ENCODE results near the gene ITGBL1.

Gene ITGBL1

DNA sequence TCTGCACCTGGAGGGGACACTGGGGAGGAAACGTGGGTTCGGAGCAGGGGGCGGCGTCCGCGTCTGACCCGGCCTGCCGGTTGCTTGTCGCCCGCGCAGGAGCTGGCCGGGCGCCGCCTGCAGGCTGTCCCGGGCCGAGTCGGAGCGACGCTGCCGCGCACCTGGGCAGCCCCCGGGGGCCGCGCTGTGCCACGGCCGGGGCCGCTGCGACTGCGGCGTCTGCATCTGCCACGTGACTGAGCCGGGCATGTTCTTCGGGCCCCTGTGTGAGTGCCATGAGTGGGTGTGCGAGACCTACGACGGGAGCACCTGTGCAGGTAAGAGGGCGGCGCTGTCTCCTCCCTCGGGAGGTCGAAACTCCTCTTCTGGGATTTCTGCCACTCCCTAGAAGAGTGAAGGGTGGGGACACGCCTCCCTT is 1.3 kb downstream of the ITGBL1 start:
- DNase-seq = no peak

DNA sequence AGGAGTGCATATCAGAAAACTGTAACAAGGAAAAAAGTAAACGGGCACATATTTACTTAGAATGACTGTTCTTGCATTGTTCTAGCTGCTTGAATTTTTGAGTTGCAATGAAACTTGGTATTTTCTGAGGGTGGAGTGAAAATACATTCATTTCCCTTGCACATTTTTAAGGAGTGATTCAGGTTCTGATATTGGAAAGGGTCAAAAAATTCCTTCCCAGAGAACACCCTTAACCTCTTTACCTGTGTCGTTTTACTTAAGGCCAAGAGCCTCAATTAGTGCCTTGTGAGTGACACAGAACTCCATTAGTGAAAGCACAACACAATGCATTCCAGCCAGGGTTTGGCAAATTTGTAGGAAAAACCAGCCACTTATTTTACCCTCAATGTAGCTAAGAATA is 2.3 kb downstream of the ITGBL1 start:
- DNase-seq = no peak

DNA sequence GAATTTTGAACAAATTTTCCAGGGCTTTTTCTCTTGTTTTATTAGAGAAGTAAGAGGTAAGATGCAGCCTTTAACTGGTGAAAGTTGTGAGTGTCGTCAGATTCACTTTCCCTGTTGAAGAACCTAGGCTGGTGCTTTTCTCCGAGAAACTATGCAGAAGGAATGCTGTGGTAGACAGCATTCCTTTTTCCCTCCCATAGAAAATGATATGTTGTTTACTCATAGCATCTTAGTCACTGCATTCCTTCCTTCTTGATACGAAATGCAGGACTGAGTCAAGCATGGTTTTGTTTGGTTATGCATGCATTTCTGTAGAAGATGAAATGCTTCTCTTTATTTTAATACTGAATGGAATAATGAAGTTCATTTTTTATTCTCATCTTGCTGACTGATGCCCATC is 3.4 kb downstream of the ITGBL1 start:
- no peak for DNase-seq

DNA sequence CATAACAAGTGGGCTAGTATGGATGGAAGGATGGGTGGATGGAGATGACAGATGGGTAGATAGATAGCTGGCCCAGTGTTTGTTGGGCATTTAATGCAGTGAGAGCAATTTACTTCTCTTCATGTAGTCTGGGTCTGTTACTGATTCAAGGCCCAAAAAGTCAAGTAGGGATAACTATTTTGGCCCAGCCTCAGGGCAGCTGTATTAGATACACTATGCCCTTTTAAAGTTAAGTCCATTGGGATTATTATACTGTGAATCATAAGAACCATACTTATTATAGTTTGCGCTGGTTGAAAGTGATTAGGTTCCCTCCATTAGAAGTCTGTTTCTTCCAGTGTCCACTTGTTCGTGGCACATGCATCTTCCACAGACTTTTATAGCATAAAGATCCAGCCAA is 4.7 kb downstream of the ITGBL1 start:
- no peak for DNase-seq

DNA sequence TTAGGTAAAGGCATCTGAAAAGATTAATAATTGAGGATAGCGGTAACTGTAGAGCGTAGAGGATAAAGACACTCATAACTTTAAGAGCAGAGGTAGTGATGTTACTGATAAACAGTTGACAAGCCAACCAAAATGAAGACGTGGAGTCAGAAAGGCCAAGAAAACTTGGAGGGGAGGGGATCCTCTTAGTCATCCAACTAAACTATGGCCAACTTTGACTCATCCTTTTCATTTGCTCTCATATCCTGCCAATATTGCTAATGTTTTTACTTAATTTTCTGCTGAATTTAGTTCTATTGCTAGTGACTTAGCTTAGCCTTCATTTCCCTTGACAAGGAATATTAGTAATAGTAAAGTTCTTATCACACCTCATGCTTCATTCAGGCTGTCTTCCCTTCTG is 13.4 kb downstream of the ITGBL1 start:
- no peak for DNase-seq

DNA sequence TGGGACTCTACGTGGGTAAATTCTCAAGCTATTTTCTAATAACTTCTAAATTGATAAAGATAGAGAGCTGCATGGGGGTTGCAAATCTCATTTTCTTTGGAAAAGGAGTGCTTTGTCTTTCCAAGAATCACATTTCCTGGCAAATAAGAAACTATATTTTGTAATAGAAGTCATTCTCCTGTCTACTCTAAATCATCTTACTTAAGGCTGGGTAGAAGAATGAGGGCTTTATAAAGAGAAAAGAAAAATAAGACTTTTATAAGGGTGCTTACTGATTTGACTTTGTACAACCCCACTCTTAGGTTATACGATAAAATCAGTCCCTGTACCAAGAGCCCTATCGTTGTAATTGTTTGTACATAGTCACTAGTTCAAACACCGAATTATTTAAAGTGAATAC is 14.9 kb downstream of the ITGBL1 start:
- no peak for DNase-seq

DNA sequence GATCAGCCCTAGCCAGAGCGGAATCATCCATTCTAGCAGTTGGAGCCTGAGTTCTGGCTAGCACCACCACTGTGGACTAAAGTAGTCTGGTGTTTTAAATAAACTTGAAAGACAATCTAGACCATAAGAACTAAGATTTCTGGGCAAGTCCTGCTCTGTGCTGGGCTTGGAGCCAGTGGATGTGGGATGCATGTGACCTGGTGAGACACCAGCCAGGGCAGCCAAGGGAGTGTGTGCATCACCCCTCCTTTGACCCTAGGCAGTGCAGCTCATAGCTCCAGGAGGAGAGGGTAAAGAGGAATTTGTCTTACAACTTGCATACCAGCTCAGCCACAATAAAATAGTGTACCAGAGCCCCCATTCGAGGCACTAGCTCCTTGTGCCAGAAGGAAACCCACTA is 21.0 kb downstream of the ITGBL1 start:
- no peak for DNase-seq

DNA sequence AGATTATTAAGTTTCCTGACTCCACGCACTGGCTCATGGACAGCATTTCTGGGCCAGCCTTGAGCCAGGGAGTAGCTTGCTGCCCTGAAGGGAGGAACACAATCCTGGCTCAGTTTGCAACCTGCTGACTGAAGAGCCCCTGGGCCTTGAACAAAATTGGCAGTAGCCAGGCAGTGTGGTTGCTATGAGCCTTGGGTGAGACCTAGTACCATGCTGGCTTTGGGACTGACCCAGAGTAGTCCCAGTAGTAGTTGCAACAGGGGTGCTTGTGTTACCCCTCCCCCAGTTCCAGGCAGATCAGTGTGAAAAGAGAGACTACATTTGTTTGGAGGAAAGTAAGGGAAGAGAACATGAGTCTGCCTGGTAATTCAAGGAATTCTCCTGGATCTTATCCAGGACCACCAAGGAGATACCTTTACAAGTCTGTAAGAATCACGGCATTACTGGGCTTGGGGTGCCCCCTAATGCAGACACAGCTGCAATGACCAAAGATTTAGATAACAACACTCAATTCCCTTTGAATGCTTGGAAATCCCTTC is 22.0 kb downstream of the ITGBL1 start:
- DNase-seq = no peak

DNA sequence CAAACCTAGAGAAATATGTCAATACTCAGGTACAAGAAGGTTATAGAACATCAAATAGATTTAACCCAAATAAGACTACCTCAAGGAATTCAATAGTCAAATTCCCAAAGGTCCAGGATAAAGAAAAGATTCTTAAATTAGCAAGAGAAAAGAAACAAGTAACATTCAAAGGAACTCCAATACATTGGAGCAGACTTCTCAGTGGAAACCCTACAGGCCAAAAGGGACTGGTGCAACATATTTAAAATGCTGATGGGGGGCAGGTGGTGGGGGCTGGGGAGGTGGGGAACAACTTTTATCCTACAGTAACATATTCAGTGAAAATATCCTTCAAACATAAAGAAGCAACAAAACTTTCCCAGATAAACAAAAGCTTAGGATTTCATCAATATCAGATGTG is 23.1 kb downstream of the ITGBL1 start:
- no peak for DNase-seq

DNA sequence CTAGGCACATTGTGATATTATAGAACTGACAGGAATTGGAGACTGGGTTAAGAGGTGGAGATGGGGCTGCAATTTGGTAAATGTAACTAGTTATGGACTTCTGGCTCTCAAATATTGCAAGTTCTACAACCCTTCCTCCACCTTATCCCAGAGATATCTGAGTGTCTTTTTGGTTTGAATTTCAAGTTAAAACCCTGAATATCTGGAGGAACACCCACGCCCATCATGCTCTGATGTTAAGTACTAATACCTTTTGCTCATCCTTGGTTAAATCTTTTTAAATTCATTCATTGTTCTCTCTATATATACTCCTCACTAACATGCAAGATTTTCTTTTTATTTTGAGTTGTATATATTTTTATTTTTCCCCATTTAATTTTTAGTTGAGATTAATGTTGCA is 28.9 kb downstream of the ITGBL1 start:
- no peak for DNase-seq

DNA sequence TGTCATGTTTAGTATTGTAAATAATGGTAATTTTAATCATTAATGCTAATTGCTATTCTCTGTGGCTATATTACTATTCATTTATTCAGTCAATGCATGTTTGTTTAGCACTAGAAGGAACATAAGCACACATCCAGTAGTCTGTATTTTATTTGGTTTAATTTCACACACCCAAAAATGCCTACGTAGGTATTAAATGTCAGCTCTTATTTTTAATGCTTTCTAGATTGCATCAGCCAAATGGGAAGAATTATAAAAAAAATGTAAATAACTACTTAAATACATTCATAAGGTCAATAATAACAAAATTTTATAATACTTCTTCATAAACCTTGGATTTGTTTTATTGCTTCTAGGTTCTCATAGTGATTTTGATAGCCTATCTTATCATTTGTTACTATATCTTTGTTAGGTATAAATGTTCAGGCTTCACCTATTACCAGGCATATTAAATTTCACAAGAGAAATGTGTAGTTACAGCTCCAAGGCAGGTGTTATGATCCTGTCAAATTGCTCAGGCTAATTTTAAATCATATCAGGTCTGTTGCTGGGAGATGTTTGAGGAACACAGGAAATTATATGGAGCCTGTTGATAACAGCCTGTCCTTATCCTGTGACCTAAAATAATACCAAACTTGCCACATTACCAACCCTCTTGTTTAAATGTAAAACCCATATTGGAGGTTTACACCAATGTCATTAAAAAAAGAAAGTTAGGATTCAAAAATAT is 34.4 kb downstream of the ITGBL1 start:
- DNase-seq = no peak

DNA sequence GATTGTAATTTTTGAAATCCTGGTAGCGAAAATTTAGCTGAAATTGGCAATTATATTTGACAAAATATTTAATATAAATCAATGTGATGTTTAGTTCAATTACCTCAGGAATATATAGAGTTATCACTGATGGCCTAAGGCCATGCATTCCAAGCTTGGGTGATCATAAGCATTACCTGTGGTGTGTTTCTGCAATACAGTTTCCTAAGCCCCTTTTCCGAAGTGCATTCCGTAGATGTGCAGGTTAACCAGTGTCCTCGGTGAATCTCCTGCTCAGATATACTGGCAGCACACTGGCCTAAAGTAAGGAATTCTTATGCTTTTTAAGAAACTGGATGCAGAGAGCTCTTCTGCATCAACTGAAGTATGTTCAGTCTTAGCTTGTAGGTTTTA is 35.0 kb downstream of the ITGBL1 start:
- no peak for DNase-seq

DNA sequence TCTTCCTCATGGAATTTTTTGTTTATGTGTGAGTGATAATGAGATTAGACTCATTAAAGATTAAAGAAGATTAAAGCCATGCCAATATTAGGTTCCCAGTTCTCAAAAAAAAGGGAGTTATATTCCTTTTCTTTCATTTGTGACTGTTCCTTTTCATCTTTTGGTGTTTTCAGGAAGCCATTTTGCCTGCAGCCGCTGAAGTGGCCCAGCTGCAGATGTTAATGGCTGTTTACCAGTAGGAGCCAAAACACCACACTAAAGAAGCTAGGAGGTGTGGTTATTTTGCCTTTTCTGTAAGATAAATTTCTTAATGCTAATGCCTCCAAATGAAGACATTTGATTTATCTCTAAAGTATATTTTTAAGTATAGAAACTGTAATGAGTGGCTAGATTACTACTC is 36.3 kb downstream of the ITGBL1 start:
- DNase-seq = no peak

DNA sequence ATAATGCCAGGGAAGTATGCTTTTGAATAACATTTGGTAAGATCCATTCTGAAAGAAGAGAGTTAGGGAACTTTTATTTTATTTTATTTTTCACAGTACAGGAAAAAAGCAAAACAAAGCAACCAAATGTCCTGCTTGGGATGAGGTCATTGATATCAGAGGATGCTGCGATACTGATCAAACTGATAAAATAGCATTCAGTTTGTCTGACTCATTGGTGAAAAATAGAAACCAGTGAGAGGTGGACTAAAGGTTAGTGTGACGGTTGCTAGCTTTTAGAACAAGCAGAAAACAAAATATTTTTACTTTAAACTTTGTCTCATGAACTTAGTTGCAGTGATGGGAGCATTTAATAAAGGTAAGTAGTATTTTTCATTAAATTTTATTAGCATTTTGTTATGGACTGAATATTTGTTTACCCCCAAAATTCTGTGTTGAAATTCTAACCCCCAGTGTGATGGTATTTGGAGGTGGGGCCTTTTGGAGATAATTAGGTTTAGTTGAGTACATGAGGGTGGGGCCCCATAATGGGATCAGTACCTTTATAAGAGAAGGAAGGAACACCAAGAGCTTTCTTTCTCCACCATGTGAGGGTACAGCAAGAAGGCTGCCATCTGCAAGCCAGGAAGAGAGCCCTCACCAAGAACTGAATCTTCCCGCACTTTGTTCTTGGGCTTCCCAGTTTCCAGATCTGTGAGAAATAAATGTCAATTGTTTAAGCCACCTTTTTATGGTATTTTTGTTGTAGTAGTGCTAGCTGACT is 37.3 kb downstream of the ITGBL1 start:
- no peak for DNase-seq

DNA sequence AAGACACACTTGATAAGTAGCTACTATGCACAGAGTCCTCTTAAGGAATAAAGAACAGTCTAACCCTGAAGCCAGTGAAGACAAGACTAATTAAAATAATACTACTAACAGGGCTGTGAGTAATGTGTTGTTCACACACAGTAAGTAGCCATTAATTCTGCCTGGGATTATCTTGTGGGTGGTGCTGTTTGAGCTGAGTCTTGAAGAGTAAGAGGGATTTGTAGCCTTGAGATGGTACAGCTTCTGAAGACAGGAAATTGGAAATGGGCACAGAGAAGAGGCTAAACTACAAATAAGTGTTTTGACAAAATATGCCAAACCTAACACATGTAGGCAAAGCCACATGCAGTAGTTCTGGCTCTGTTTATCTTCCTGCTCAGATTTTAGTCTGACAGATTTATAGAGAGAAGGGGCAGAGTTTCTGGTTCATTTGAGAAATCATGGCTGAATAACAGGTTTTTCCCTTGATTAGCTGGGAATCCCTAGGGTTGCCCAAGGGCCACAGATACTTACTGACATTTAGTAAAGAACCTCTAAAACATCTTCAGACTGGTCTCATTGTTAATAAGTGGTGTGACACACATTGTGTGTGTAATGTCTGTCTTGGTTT is 38.0 kb downstream of the ITGBL1 start:
- no peak for DNase-seq

DNA sequence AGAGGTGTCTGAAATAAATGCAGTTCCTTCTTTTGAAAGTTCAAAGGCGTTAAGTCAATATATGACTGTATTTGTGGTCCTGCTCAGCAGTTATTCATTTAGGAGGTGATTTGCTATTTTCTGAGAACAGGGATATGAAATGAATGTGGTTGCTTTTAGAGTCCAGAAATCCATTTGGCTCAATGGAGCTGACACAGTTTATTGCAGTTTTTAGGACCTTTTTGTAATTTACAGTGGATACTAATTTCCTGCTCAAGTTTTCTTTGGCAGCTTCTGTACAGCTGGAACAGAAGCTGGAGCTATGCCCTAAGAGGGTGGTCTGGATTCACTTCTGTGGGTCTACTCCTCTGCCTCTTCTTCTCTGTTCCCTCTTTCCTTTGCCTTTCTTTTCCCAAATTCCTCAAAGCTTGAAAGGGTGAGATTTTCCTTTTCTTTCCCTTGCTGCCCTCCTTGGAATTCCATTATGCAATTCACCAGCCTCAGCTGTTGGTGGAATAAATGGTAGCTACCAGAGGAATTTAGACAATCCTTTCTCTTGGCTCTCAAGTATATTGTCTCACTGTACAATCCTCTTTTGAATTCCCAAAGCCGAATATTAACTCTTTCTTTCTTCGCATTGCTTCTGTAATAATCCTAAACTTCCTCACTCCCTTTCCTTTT is 39.9 kb downstream of the ITGBL1 start:
- no peak for DNase-seq

DNA sequence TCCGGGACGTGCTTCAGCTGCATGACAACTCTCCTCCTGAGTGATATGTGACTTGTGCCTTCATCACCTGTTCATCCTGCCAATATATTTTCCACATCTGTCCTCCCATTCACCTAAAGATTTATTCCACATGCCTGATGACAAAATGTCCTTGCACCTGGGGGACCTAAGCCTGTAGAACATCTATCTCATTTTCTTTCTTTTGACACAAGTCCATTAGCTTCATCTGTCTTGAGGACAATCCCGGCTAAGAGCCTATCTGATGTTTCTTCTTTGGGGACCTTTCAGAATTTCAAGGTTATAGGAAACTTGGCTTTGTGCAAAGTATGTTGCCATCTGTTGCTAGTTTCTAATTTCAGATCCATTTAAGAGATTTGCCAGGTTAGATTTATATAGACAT is 41.1 kb downstream of the ITGBL1 start:
- DNase-seq = no peak

DNA sequence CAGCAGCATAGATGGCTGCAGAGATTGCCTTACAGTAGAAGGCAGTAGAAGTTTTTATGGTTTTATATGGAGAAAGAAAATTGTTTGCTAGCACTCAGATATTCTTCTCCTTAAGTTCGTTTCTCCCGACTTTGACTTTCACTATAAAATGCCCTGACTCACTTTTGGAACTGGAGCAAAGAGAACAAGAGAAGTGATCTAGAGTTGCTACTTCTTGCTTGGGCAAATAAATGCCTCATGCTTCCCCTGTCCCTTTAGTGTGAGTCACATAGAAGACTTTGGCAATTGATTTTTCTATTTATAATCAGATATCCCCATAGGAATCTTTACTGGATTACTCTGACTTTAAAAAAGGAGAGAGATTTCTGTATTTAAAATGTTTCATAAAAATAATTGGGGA is 46.9 kb downstream of the ITGBL1 start:
- DNase-seq = no peak

DNA sequence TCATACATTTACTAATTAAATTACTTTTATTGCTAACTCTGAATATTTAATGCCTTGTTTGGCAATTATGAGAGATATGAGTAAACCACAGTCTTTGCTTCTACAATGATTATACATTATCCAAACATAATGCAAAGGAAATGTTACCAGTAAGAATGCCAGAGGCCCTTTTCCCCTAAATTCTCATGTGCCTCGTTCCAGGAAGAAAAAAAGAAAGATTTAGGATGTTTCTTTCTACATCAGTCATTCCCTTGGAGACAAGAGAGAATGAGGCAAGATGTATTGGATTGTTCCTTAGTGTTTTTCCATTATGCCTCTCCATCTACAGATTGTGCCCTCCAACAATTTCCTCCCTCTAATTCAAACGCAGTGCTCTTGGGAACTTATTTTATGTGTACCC is 50.1 kb downstream of the ITGBL1 start:
- no peak for DNase-seq

DNA sequence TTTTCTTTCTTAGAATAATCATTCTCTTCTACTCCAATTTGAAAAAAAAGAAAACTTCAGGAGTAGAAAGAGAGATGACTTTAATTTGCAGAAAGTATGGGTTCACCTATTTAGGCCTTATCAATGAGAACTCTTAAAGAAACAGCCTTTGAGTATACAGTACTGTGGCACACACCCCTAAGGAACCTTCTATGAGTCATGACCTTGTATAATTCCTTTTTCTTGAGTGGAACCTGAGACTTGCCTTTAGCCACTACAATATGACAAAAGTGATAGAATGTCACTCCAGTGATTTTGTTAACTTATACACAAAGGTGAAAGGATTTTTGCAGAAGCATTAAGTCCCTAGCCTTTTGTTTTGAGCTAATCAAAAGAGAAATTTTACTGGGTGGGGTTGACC is 58.7 kb downstream of the ITGBL1 start:
- no peak for DNase-seq

DNA sequence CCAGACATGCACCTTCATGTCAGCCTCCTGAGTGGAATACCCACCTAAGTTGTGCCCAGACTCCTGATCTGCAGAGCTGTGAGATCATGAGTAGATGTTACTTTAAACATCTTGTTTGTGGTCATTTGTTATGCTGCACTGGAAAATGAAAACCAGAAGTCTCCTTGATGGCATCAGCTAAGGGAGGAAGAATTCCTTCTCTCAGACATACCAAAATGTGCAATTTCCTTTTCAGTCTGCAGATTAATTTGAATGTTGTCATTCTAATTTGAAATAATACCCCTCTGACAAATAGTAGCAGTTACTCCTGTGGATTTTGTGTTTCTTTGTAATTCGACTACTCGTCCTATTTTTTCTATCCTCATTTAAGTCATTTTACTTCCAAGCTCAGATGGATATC is 59.3 kb downstream of the ITGBL1 start:
- DNase-seq = no peak

DNA sequence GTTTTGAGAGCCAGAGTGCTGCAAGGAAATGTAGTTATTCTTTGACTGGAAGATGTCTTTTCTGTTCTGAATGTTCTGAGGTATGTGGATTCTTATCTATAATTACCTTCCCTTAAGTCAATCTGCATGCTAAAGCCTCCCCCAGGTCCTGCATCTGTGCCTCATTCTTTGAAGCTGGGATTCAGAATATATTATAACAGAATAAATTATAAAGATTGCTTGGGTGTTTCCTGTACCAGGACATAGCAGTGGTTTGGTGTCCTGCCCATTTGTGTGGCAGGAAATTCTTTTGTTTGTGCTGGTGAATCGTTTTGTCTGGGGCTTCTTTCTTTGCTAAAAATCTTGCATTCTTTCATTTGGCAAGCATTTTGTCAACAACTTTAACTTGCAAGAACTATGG is 60.2 kb downstream of the ITGBL1 start:
- DNase-seq = no peak

DNA sequence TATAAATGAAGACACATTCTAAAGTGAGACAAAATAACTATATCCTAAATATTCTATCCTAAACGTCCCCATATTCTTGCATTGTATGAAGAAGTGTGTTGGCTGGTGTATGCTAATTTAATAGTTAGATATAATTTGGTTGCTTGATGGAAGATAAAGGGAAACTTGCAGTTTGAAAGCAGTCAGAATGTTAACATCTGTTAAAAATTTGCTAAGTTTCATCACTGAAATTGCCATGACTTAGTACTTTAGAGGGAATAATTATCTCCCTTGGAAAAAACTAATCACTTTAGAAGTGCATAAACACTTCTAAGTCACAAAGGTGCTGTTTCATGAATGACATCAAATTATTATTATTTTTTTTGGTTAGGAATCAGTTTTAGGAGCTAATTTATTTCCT is 61.6 kb downstream of the ITGBL1 start:
- DNase-seq = no peak

Data from NCI-H2029 (cell line).